ENCODE results near the gene DNAJC21. TPM values are rescaled to one million over a fixed set of nuclear protein-coding genes. Genes with fewer than 3 reads are reported as not detected.
"Not testable (repeated sequence)": the region's sequence is repeated elsewhere in the genome, so short reads cannot be mapped to it uniquely, and the experiment has no call there.

DNAJC21 gene
- 34.5 TPM for total RNA-seq

GRCh38 chr5:34929134-34929719 is at the start of gene DNAJC21:
Gene DNAJC21 (plus strand): TSS chr5:34929559. CDS start chr5:34929820, 261 bp downstream.
- DNase-seq, result peak; percentile 99

GRCh38 chr5:34881246-34881645 is 48.1 kb upstream of the DNAJC21 start:
- DNase-seq, result no peak

GRCh38 chr5:34886392-34887119 is 42.8 kb upstream of the DNAJC21 start:
- DNase-seq, result no peak

- DNase-seq, result no peak
Measured at GRCh38 chr5:34889394-34889793, 40.0 kb upstream of the DNAJC21 start.

- no peak for DNase-seq
Measured at GRCh38 chr5:34891981-34892380, 37.4 kb upstream of the DNAJC21 start.

GRCh38 chr5:34892414-34892813 is 36.9 kb upstream of the DNAJC21 start:
- no peak for DNase-seq

- DNase-seq, result no peak
Measured at GRCh38 chr5:34894716-34895115, 34.6 kb upstream of the DNAJC21 start.

- no peak for DNase-seq
Measured at GRCh38 chr5:34895641-34896419, 33.5 kb upstream of the DNAJC21 start.

- DNase-seq, result no peak
Measured at GRCh38 chr5:34897646-34898045, 31.7 kb upstream of the DNAJC21 start.

GRCh38 chr5:34898258-34898895 is 31.0 kb upstream of the DNAJC21 start:
- DNase-seq, result peak; percentile 63

- no peak for DNase-seq
Measured at GRCh38 chr5:34899066-34899465, 30.3 kb upstream of the DNAJC21 start.

GRCh38 chr5:34900652-34901051 is 28.7 kb upstream of the DNAJC21 start:
- no peak for DNase-seq

- no peak for DNase-seq
Measured at GRCh38 chr5:34903260-34903659, 26.1 kb upstream of the DNAJC21 start.

GRCh38 chr5:34905564-34905963 is 23.8 kb upstream of the DNAJC21 start:
- DNase-seq, result no peak

- DNase-seq, result no peak
Measured at GRCh38 chr5:34913072-34913471, 16.3 kb upstream of the DNAJC21 start.

- DNase-seq, result peak; percentile 21
Measured at GRCh38 chr5:34914671-34915138, 14.7 kb upstream of the DNAJC21 start.

- DNase-seq, result peak; percentile 95
Measured at GRCh38 chr5:34915139-34915855, 14.1 kb upstream of the DNAJC21 start, which contains the start of the genes BRIX1 and RAD1. Gene BRIX1 (plus strand): TSS chr5:34915711. CDS start chr5:34915739, 28 bp downstream. Gene RAD1 (minus strand): TSS chr5:34915504. CDS start chr5:34914892, 612 bp downstream.

GRCh38 chr5:34915856-34916192 is 13.5 kb upstream of the DNAJC21 start:
- no peak for DNase-seq

- no peak for DNase-seq
Measured at GRCh38 chr5:34916518-34916917, 12.8 kb upstream of the DNAJC21 start.

- no peak for DNase-seq
Measured at GRCh38 chr5:34918025-34918424, 11.3 kb upstream of the DNAJC21 start.

- no peak for DNase-seq
Measured at GRCh38 chr5:34919077-34919476, 10.3 kb upstream of the DNAJC21 start.

GRCh38 chr5:34923256-34923655 is 6.1 kb upstream of the DNAJC21 start:
- not testable (repeated sequence) for DNase-seq

All from occipital lobe (tissue), 2 donors.